ENCODE measurements around the gene WDR46. TPM values are rescaled to one million over a fixed set of nuclear protein-coding genes. Genes with fewer than 3 reads are reported as not detected.
"Not testable (repeated sequence)": the region's sequence is repeated elsewhere in the genome, so short reads cannot be mapped to it uniquely, and the experiment has no call there.

WDR46 gene
- total and polyA plus RNA-seq, 2 donors (not counting 3 experiments of a cell fraction or from before 2014, with no cell fraction given), result 61.4 to 71.2 TPM

GRCh38 chr6:33276581-33276863, 12.5 kb downstream of the WDR46 start:
- CTCF ChIA-PET, result interaction anchor here (0.8 to 4.0 kb wide), 8 partner anchors 12 to 149 kb away, joined by 3 to 39 read pairs (median 6); partner anchors contain the start of genes PFDN6, RGL2, TAPBP and WDR46
- BruUV-seq (replicated peaks), result no TSS peak
- POLR2A ChIA-PET, result interaction anchor here (0.6 to 1.0 kb wide), 2 partner anchors 13 to 34 kb away, joined by 4 to 5 read pairs; partner anchors contain the start of genes PFDN6 and WDR46
- Histone ChIP-seq H3K4me2 (ENCODE audit: insufficient read depth, low read length) (peak overlapping the region; percentile 39), H3K4me3 (replicated peaks in 1 of 3; ENCODE audit: insufficient read depth in 1 of 3, low read depth in 1 of 3, low read length in 3 of 3) (peak overlapping the region in 2 of 3 experiments; percentile 26 to 53), H3K4me1 (ENCODE audit: control insufficient read depth, extremely low read depth, insufficient read depth, low read length) (peaks cover 43% of the 10 kb centered on the region), H3K9me3 (replicated peaks; ENCODE audit: control insufficient read depth, insufficient read depth, low read length) (no peaks in the 10 kb centered on the region), H3K27me3 (ENCODE audit: control insufficient read depth in 2 of 2, insufficient read depth in 2 of 2, low read length in 2 of 2) (no peaks in the 10 kb centered on the region), H3K9ac (replicated peaks; ENCODE audit: extremely low read depth, insufficient read depth, low read length) (no peak overlapping the region), H3K36me3 (ENCODE audit: control insufficient read depth in 2 of 2, extremely low read depth in 1 of 2, insufficient read depth in 2 of 2, low read length in 2 of 2) (peaks cover 8 to 37% of the 10 kb centered on the region in 2 experiments), H3K27ac (ENCODE audit: insufficient read depth, low read depth, low read length) (peak overlapping the region; percentile 4), H4K20me1 (replicated peaks; ENCODE audit: control insufficient read depth, extremely low read depth, insufficient read depth, low read length) (peaks cover 5% of the 10 kb centered on the region), H3K79me2 (ENCODE audit: control insufficient read depth, insufficient read depth, low read length) (peaks cover 40% of the 10 kb centered on the region), H3K9me1 (replicated peaks; ENCODE audit: control insufficient read depth, extremely low read depth, insufficient read depth, low read length) (no peaks in the 10 kb centered on the region), H2AFZ (ENCODE audit: low read depth, low read length) (no peak overlapping the region)
- intact Hi-C loops (cut with micrococcal nuclease), result loop anchor here (2.0 kb wide), 1 partner anchor 36 kb away; no protein-coding TSS in a partner anchor
- dilution Hi-C loops (cut with MboI; ENCODE audit: extremely low pct_ligation_motif_present, low sequenced_read_pairs), result no loop called here
- no peak for TF ChIP-seq POLR2AphosphoS5 (IDR thresholded peaks at IDR 0.05; ENCODE audit: insufficient read depth, low read depth, low read length)
- no peak for TF ChIP-seq JUN (IDR thresholded peaks at IDR 0.05; ENCODE audit: borderline replicate concordance, insufficient read depth, insufficient read length, low read depth)
- TF ChIP-seq POLR2A (IDR thresholded peaks at IDR 0.05; ENCODE audit: low read depth, low read length), result no peak
- no peak for TF ChIP-seq MAX (IDR thresholded peaks at IDR 0.05; ENCODE audit: insufficient read depth, insufficient read length)
- no peak for TF ChIP-seq GATA2 (IDR thresholded peaks at IDR 0.05; ENCODE audit: insufficient read depth, insufficient read length, low read depth, low read length)
- TF ChIP-seq CTCF (IDR thresholded peaks at IDR 0.05; ENCODE audit: extremely low read depth in 1 of 2, insufficient read depth in 1 of 2, low read depth in 1 of 2, low read length in 2 of 2), result no peak
- TF ChIP-seq MYC (IDR thresholded peaks at IDR 0.05; ENCODE audit: low read depth, low read length), result no peak
- no peak for TF ChIP-seq EZH2 (IDR thresholded peaks at IDR 0.05; ENCODE audit: borderline replicate concordance, low read depth, low read length, severe bottlenecking)
- TF ChIP-seq FOS (IDR thresholded peaks at IDR 0.05; ENCODE audit: borderline replicate concordance, insufficient read depth, low read length), result no peak
- FAIRE-seq, result peak; percentile 8
- DNase-seq (ENCODE audit: low read depth, low spot score), result no peak

- H3K9ac ChIP-seq (replicated peaks; ENCODE audit: extremely low read depth, insufficient read depth, low read length); H2AFZ ChIP-seq (ENCODE audit: low read depth, low read length); H3K27ac ChIP-seq (ENCODE audit: insufficient read depth, low read depth, low read length); H3K27me3 ChIP-seq (ENCODE audit: control insufficient read depth in 2 of 2, insufficient read depth in 2 of 2, low read length in 2 of 2); H3K9me1 ChIP-seq (replicated peaks; ENCODE audit: control insufficient read depth, extremely low read depth, insufficient read depth, low read length); dilution Hi-C loops (cut with MboI; ENCODE audit: extremely low pct_ligation_motif_present, low sequenced_read_pairs); BruUV-seq (replicated peaks); H3K9me3 ChIP-seq (replicated peaks; ENCODE audit: control insufficient read depth, insufficient read depth, low read length); H4K20me1 ChIP-seq (replicated peaks; ENCODE audit: control insufficient read depth, extremely low read depth, insufficient read depth, low read length); FAIRE-seq; DNase-seq (ENCODE audit: low read depth, low spot score): not testable (repeated sequence)
- intact Hi-C loops (cut with micrococcal nuclease), result loop anchor here (2.0 kb wide), 1 partner anchor 37 kb away; no protein-coding TSS in a partner anchor
- peaks cover 8 to 35% of the 10 kb centered on the region in 2 experiments for H3K36me3 ChIP-seq (ENCODE audit: control insufficient read depth in 2 of 2, extremely low read depth in 1 of 2, insufficient read depth in 2 of 2, low read length in 2 of 2)
- POLR2A ChIA-PET, result interaction anchor here (0.6 kb wide), 1 partner anchor 35 kb away, joined by 5 read pairs; no protein-coding TSS in a partner anchor
- peaks cover 45% of the 10 kb centered on the region for H3K4me1 ChIP-seq (ENCODE audit: control insufficient read depth, extremely low read depth, insufficient read depth, low read length)
- peak overlapping the region in 1 of 3 experiments; percentile 26 for H3K4me3 ChIP-seq (replicated peaks in 1 of 3; ENCODE audit: insufficient read depth in 1 of 3, low read depth in 1 of 3, low read length in 3 of 3)
- peaks cover 43% of the 10 kb centered on the region for H3K79me2 ChIP-seq (ENCODE audit: control insufficient read depth, insufficient read depth, low read length)
- H3K4me2 ChIP-seq (ENCODE audit: insufficient read depth, low read length), result peak overlapping the region; percentile 97
- CTCF ChIA-PET, result interaction anchor here (4.0 kb wide), 1 partner anchor 23 kb away, joined by 39 read pairs; the partner anchor contains the start of gene RGL2
These were observed 13.1 kb downstream of the WDR46 start for GRCh38 chr6:33275795-33276580.
